ENCODE results near the gene GRIPAP1.

The GRIPAP1 gene

DNA sequence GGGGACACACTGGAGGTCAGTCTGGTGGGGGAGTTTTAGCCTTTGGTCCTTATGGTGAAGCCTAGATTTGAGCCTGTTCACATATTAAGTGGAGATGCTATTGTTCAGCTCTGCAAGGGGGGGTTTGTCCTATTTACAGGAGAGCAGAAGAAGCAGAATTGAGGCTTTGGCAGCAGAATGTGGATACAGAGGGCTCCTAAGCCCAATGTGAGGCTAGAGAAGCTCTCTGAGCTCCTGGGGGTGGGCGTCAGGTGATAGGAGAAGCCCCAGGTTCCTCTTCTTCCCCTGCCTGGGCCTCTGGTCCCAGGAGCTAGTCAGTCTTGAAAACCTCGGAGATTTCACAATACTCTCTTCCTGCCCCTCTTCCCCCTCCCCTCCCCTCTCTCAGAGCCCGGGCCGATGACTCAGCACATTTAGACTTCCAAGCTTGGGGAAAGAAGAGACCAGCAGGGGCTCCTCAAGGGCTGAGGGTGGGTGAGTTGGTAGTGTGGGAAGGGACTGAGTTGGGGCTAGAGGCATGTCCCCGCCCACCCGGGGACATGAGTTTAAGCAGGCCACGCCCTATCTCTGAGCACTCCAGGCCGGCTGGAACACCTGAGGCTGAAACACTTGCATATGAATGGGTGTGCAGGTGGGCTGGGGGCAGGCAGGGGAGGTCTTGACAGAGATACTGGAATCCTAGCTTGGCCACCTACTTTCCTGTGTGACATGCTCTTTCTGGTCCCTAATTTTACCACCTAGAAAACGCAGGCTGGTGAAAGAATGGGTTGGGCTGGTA is 37.7 kb upstream of the GRIPAP1 start:
- Histone ChIP-seq H3K4me1 (ENCODE audit: low read length) (peaks cover 15% of the 10 kb centered on the region), H4K20me1 (ENCODE audit: insufficient read depth, low read length) (no peaks in the 10 kb centered on the region), H3K9ac (ENCODE audit: low read length) (peak overlapping the region; percentile 33; the same call in 1 of the 2 replicates), H3K27ac (ENCODE audit: low read length) (peak overlapping the region; percentile 59; the same call in 1 of the 2 replicates), H3K79me2 (ENCODE audit: low read length) (peaks cover 21% of the 10 kb centered on the region), H3K4me3 (ENCODE audit: low read length) (no peak overlapping the region), H2AFZ (ENCODE audit: low read length) (no peak overlapping the region), H3K36me3 (replicated peaks; ENCODE audit: insufficient read depth, low read length) (no peaks in the 10 kb centered on the region), H3K9me3 (replicated peaks; ENCODE audit: insufficient read depth, low read length) (no peaks in the 10 kb centered on the region), H3F3A (ENCODE audit: insufficient read depth, low read length) (peaks cover 7% of the 10 kb centered on the region; the same call in 1 of the 2 replicates), H3K27me3 (replicated peaks; ENCODE audit: insufficient read depth, low read length) (no peaks in the 10 kb centered on the region), H3K9me2 (replicated peaks; ENCODE audit: insufficient read depth, low read length) (no peaks in the 10 kb centered on the region), H3K4me2 (ENCODE audit: low read depth, low read length) (peak overlapping the region; percentile 58; the same call in 1 of the 2 replicates)
- no peak for TF ChIP-seq EZH2phosphoT487 (IDR thresholded peaks at IDR 0.05; ENCODE audit: low read length)
- no peak for TF ChIP-seq CTCF (IDR thresholded peaks at IDR 0.05; ENCODE audit: low read length)
- no peak for TF ChIP-seq EZH2 (optimal IDR thresholded peaks at IDR 0.05; ENCODE audit: low read depth, low read length)
- peak; percentile 60 for DNase-seq

DNA sequence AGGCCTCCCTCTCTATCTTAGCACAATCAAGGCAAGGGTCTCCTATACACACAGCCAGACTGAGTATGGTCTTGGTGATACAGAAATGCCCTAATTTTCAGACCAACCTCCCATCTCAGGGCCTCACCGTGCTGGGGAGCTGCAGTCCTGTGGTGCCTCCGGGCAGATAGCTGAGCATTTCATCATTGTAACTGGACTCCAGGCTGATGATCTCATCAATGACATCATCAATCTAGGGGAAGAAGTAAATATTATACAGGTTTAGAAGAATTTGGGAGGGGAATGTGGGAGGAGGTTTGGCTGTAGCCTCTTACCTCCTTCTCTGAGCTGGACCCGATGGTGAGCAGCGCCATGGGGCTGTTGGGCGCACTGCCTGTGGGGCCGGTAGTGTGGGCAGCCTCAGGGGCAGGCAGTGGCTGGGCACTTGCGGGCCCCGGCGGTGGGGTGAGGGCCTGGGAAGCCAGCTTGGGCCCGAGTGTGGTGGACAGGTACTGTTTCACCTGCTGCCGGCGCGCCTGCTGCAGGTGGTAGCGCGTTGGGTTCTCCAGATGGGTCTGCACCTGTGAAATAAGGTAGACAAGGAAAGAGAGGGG is 35.9 kb upstream of the GRIPAP1 start:
- Histone ChIP-seq H3K4me2 (ENCODE audit: low read depth, low read length) (no peak overlapping the region), H3K27me3 (replicated peaks; ENCODE audit: insufficient read depth, low read length) (no peaks in the 10 kb centered on the region), H3K9me3 (replicated peaks; ENCODE audit: insufficient read depth, low read length) (no peaks in the 10 kb centered on the region), H3F3A (ENCODE audit: insufficient read depth, low read length) (peaks cover 7% of the 10 kb centered on the region; the same call in 1 of the 2 replicates), H3K79me2 (ENCODE audit: low read length) (peaks cover 20% of the 10 kb centered on the region), H3K36me3 (replicated peaks; ENCODE audit: insufficient read depth, low read length) (no peaks in the 10 kb centered on the region), H4K20me1 (ENCODE audit: insufficient read depth, low read length) (no peaks in the 10 kb centered on the region), H3K4me3 (ENCODE audit: low read length) (no peak overlapping the region), H2AFZ (ENCODE audit: low read length) (no peak overlapping the region), H3K9me2 (replicated peaks; ENCODE audit: insufficient read depth, low read length) (no peaks in the 10 kb centered on the region), H3K27ac (ENCODE audit: low read length) (no peak overlapping the region), H3K9ac (ENCODE audit: low read length) (no peak overlapping the region), H3K4me1 (ENCODE audit: low read length) (peaks cover 11% of the 10 kb centered on the region)
- no peak for DNase-seq
- TF ChIP-seq CTCF (IDR thresholded peaks at IDR 0.05; ENCODE audit: low read length) (no peak), EZH2 (optimal IDR thresholded peaks at IDR 0.05; ENCODE audit: low read depth, low read length) (no peak), EZH2phosphoT487 (IDR thresholded peaks at IDR 0.05; ENCODE audit: low read length) (no peak)

DNA sequence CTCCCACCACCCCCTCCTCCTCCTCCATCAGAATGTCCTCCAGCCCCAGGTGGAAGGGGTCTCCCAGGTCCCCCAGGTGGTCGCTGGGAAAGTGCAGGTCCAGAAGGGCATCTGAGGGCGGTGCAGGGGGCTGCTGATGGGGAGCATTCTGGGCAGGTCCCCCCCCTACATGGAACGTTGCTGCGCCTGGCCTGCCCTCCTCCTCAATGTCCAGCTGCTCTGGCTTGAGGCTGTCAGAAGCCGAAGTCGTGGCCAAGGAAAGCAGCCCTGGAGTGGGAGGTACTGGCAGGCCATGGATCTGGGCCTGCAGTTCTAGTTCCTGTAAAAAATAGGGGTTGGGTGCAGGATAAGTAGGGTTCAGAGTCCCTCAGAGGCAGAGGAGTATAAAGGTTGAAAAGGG is 28.2 kb upstream of the GRIPAP1 start:
- Histone ChIP-seq H3K9me2 (replicated peaks; ENCODE audit: insufficient read depth, low read length) (no peaks in the 10 kb centered on the region), H3K9ac (ENCODE audit: low read length) (no peak overlapping the region), H3K4me3 (ENCODE audit: low read length) (no peak overlapping the region), H4K20me1 (ENCODE audit: insufficient read depth, low read length) (no peaks in the 10 kb centered on the region), H3K4me2 (ENCODE audit: low read depth, low read length) (no peak overlapping the region), H3K36me3 (replicated peaks; ENCODE audit: insufficient read depth, low read length) (no peaks in the 10 kb centered on the region), H3K27ac (ENCODE audit: low read length) (no peak overlapping the region), H2AFZ (ENCODE audit: low read length) (no peak overlapping the region), H3K27me3 (replicated peaks; ENCODE audit: insufficient read depth, low read length) (no peaks in the 10 kb centered on the region), H3K79me2 (ENCODE audit: low read length) (no peaks in the 10 kb centered on the region), H3F3A (ENCODE audit: insufficient read depth, low read length) (no peaks in the 10 kb centered on the region), H3K9me3 (replicated peaks; ENCODE audit: insufficient read depth, low read length) (no peaks in the 10 kb centered on the region), H3K4me1 (ENCODE audit: low read length) (no peaks in the 10 kb centered on the region)
- TF ChIP-seq EZH2 (optimal IDR thresholded peaks at IDR 0.05; ENCODE audit: low read depth, low read length), result no peak
- TF ChIP-seq CTCF (IDR thresholded peaks at IDR 0.05; ENCODE audit: low read length), result no peak
- TF ChIP-seq EZH2phosphoT487 (IDR thresholded peaks at IDR 0.05; ENCODE audit: low read length), result no peak
- no peak for DNase-seq

Data from MM.1S (cell line).